HG03045 (cell line): Measurements from ENCODE around the gene INO80C.
"Not testable (repeated sequence)": the region's sequence is repeated elsewhere in the genome, so short reads cannot be mapped to it uniquely, and the experiment has no call there.

Experiments
- ATAC-seq: cut with Tn5 transposase; IDR thresholded peaks from one replicate; pipeline ENCODE4 v1.9.1; 2021; ENCODE audit warnings: mild to moderate bottlenecking, moderate library complexity; ENCODE audit not compliant: unreplicated experiment

Gene INO80C

GRCh38 chr18:35463827-35464226, 33.9 kb downstream of the INO80C start:
- no peak for ATAC-seq

- no peak for ATAC-seq
Measured at GRCh38 chr18:35463050-35463449, 34.7 kb downstream of the INO80C start.

GRCh38 chr18:35460736-35461161, 37.0 kb downstream of the INO80C start:
- ATAC-seq, result no peak

GRCh38 chr18:35459997-35460396, 37.8 kb downstream of the INO80C start:
- ATAC-seq, result no peak

- ATAC-seq, result no peak
Measured at GRCh38 chr18:35458677-35459441, 38.9 kb downstream of the INO80C start.

GRCh38 chr18:35458271-35458670, 39.5 kb downstream of the INO80C start:
- no peak for ATAC-seq

- ATAC-seq, result no peak
Measured at GRCh38 chr18:35457140-35457704, 40.5 kb downstream of the INO80C start.

- ATAC-seq, result no peak
Measured at GRCh38 chr18:35455926-35456763, 41.6 kb downstream of the INO80C start.

GRCh38 chr18:35454803-35455202, 43.0 kb downstream of the INO80C start:
- no peak for ATAC-seq

- ATAC-seq, result not testable (repeated sequence)
Measured at GRCh38 chr18:35453065-35453464, 44.7 kb downstream of the INO80C start.

- ATAC-seq, result no peak
Measured at GRCh38 chr18:35451916-35452315, 45.8 kb downstream of the INO80C start.

- ATAC-seq, result no peak
Measured at GRCh38 chr18:35451032-35451431, 46.7 kb downstream of the INO80C start.

GRCh38 chr18:35444636-35445035, 53.1 kb downstream of the INO80C start:
- ATAC-seq, result no peak

- no peak for ATAC-seq
Measured at GRCh38 chr18:35443847-35444246, 53.9 kb downstream of the INO80C start.

GRCh38 chr18:35443434-35443833, 54.3 kb downstream of the INO80C start:
- no peak for ATAC-seq

- no peak for ATAC-seq
Measured at GRCh38 chr18:35442701-35443100, 55.1 kb downstream of the INO80C start.

GRCh38 chr18:35441857-35442595, 55.7 kb downstream of the INO80C start:
- no peak for ATAC-seq

GRCh38 chr18:35438480-35439234, 59.1 kb downstream of the INO80C start:
- no peak for ATAC-seq

GRCh38 chr18:35437836-35438235, 59.9 kb downstream of the INO80C start:
- no peak for ATAC-seq

- ATAC-seq, result no peak
Measured at GRCh38 chr18:35436076-35436649, 61.6 kb downstream of the INO80C start.
